Mucosa of rectum (tissue), 2 donors: ENCODE data around the gene KCNT1.

Experiments used
- H3K27ac ChIP-seq, 2 donors: one replicate each; pipeline ENCODE4 v1.7.0; 2013; ENCODE audit warnings: inconsistent platforms in 2 of 2, low read depth in 2 of 2, low read length in 2 of 2
- H3K27me3 ChIP-seq, 2 donors: one replicate each; pipeline ENCODE4 v1.7.0; 2013; ENCODE audit warnings: low read length in 2 of 2; ENCODE audit not compliant: control insufficient read depth in 2 of 2, insufficient read depth in 2 of 2
- H3K36me3 ChIP-seq, 2 donors: one replicate each; pipeline ENCODE4 v1.7.0; 2013; ENCODE audit warnings: low read length in 2 of 2; ENCODE audit not compliant: control insufficient read depth in 2 of 2, insufficient read depth in 2 of 2
- H3K4me1 ChIP-seq, 2 donors: one replicate each; pipeline ENCODE4 v1.7.0; 2013; ENCODE audit warnings: low read length in 2 of 2, mild to moderate bottlenecking in 1 of 2; ENCODE audit not compliant: control insufficient read depth in 2 of 2, insufficient read depth in 2 of 2
- H3K4me3 ChIP-seq, 2 donors: one replicate each; pipeline ENCODE4 v1.7.0; 2013; ENCODE audit warnings: low read length in 2 of 2
- H3K9ac ChIP-seq, 2 donors: one replicate each; pipeline ENCODE4 v1.7.0; 2013; ENCODE audit warnings: low read length in 2 of 2, low read depth in 1 of 2, mild to moderate bottlenecking in 1 of 2
- H3K9me3 ChIP-seq, 2 donors: one replicate each; pipeline ENCODE4 v1.7.0; 2013; ENCODE audit warnings: low read length in 2 of 2; ENCODE audit not compliant: control insufficient read depth in 2 of 2
- donor health status: healthy.
- donor health status: Normal muscosa, but diverticular disease.

Gene KCNT1

GRCh38 chr9:135689011-135689410 is 13.0 kb upstream of the KCNT1 start:
- Histone ChIP-seq H3K4me3 (no peak overlapping the region), H3K9me3 (no peaks in the 10 kb centered on the region), H3K9ac (no peak overlapping the region), H3K27me3 (peaks cover 2 to 3% of the 10 kb centered on the region in 2 donors), H3K27ac (no peak overlapping the region), H3K4me1 (no peaks in the 10 kb centered on the region), H3K36me3 (no peaks in the 10 kb centered on the region)

- H3K27ac ChIP-seq, result no peak overlapping the region
- peaks cover 2 to 3% of the 10 kb centered on the region in 2 donors for H3K27me3 ChIP-seq
- H3K9ac ChIP-seq, result no peak overlapping the region
- no peak overlapping the region for H3K4me3 ChIP-seq
- no peaks in the 10 kb centered on the region for H3K36me3 ChIP-seq
- no peaks in the 10 kb centered on the region for H3K9me3 ChIP-seq
- no peaks in the 10 kb centered on the region for H3K4me1 ChIP-seq
Observed at GRCh38 chr9:135690836-135691570, 11.0 kb upstream of the KCNT1 start.

GRCh38 chr9:135692410-135692809 is 9.6 kb upstream of the KCNT1 start:
- Histone ChIP-seq H3K27me3 (peaks cover 2% of the 10 kb centered on the region in 2 donors), H3K27ac (no peak overlapping the region)

GRCh38 chr9:135693265-135693664 is 8.7 kb upstream of the KCNT1 start:
- Histone ChIP-seq H3K27ac (no peak overlapping the region), H3K4me1 (no peaks in the 10 kb centered on the region), H3K4me3 (no peak overlapping the region), H3K36me3 (no peaks in the 10 kb centered on the region), H3K27me3 (peaks cover 2% of the 10 kb centered on the region in 2 donors), H3K9ac (no peak overlapping the region), H3K9me3 (no peaks in the 10 kb centered on the region)

More at GRCh38 chr9:135692410-135692809, 9.6 kb upstream of the KCNT1 start:
- Histone ChIP-seq H3K4me1 (no peaks in the 10 kb centered on the region), H3K9me3 (no peaks in the 10 kb centered on the region), H3K9ac (no peak overlapping the region), H3K36me3 (no peaks in the 10 kb centered on the region), H3K4me3 (no peak overlapping the region)

GRCh38 chr9:135693771-135694170 is 8.2 kb upstream of the KCNT1 start:
- H3K27ac ChIP-seq, result no peak overlapping the region
- H3K9me3 ChIP-seq, result no peaks in the 10 kb centered on the region
- peaks cover 2% of the 10 kb centered on the region in 2 donors for H3K27me3 ChIP-seq
- H3K4me1 ChIP-seq, result no peaks in the 10 kb centered on the region
- no peak overlapping the region for H3K9ac ChIP-seq
- H3K36me3 ChIP-seq, result no peaks in the 10 kb centered on the region
- H3K4me3 ChIP-seq, result no peak overlapping the region

GRCh38 chr9:135694414-135694813 is 7.6 kb upstream of the KCNT1 start:
- H3K4me1 ChIP-seq, result no peaks in the 10 kb centered on the region
- no peak overlapping the region for H3K9ac ChIP-seq
- H3K36me3 ChIP-seq, result no peaks in the 10 kb centered on the region
- H3K9me3 ChIP-seq, result no peaks in the 10 kb centered on the region
- H3K27me3 ChIP-seq, result peaks cover 2% of the 10 kb centered on the region in 2 donors
- no peak overlapping the region for H3K4me3 ChIP-seq
- no peak overlapping the region for H3K27ac ChIP-seq

GRCh38 chr9:135695036-135695435 is 6.9 kb upstream of the KCNT1 start:
- no peak overlapping the region for H3K4me3 ChIP-seq
- no peak overlapping the region for H3K9ac ChIP-seq
- H3K27ac ChIP-seq, result no peak overlapping the region
- no peaks in the 10 kb centered on the region for H3K4me1 ChIP-seq
- peaks cover 2% of the 10 kb centered on the region in 2 donors for H3K27me3 ChIP-seq
- no peaks in the 10 kb centered on the region for H3K9me3 ChIP-seq
- H3K36me3 ChIP-seq, result no peaks in the 10 kb centered on the region

GRCh38 chr9:135695642-135696041 is 6.3 kb upstream of the KCNT1 start:
- Histone ChIP-seq H3K4me3 (no peak overlapping the region), H3K36me3 (no peaks in the 10 kb centered on the region), H3K27me3 (peaks cover 2% of the 10 kb centered on the region in 2 donors)

GRCh38 chr9:135696446-135696845 is 5.5 kb upstream of the KCNT1 start:
- Histone ChIP-seq H3K36me3 (no peaks in the 10 kb centered on the region), H3K27me3 (peaks cover 2% of the 10 kb centered on the region in 2 donors), H3K4me1 (no peaks in the 10 kb centered on the region), H3K27ac (no peak overlapping the region), H3K9me3 (no peaks in the 10 kb centered on the region), H3K4me3 (no peak overlapping the region), H3K9ac (no peak overlapping the region)

More at GRCh38 chr9:135695642-135696041, 6.3 kb upstream of the KCNT1 start:
- Histone ChIP-seq H3K9ac (no peak overlapping the region), H3K27ac (no peak overlapping the region), H3K9me3 (no peaks in the 10 kb centered on the region), H3K4me1 (no peaks in the 10 kb centered on the region)

- Histone ChIP-seq H3K27me3 (peaks cover 2 to 4% of the 10 kb centered on the region in 2 donors), H3K4me3 (no peak overlapping the region), H3K9me3 (no peaks in the 10 kb centered on the region), H3K27ac (no peak overlapping the region), H3K4me1 (no peaks in the 10 kb centered on the region), H3K9ac (no peak overlapping the region), H3K36me3 (no peaks in the 10 kb centered on the region)
Observed at GRCh38 chr9:135697226-135697625, 4.8 kb upstream of the KCNT1 start.
